Mucosa of rectum (tissue), 2 donors: ENCODE data around the gene ARMH3.

Experiments
- H3K27ac ChIP-seq, 2 donors: one replicate each; pipeline ENCODE4 v1.7.0; 2013; ENCODE audit warnings: inconsistent platforms in 2 of 2, low read depth in 2 of 2, low read length in 2 of 2
- H3K27me3 ChIP-seq, 2 donors: one replicate each; pipeline ENCODE4 v1.7.0; 2013; ENCODE audit warnings: low read length in 2 of 2; ENCODE audit not compliant: control insufficient read depth in 2 of 2, insufficient read depth in 2 of 2
- H3K36me3 ChIP-seq, 2 donors: one replicate each; pipeline ENCODE4 v1.7.0; 2013; ENCODE audit warnings: low read length in 2 of 2; ENCODE audit not compliant: control insufficient read depth in 2 of 2, insufficient read depth in 2 of 2
- H3K4me1 ChIP-seq, 2 donors: one replicate each; pipeline ENCODE4 v1.7.0; 2013; ENCODE audit warnings: low read length in 2 of 2, mild to moderate bottlenecking in 1 of 2; ENCODE audit not compliant: control insufficient read depth in 2 of 2, insufficient read depth in 2 of 2
- H3K4me3 ChIP-seq, 2 donors: one replicate each; pipeline ENCODE4 v1.7.0; 2013; ENCODE audit warnings: low read length in 2 of 2
- H3K9ac ChIP-seq, 2 donors: one replicate each; pipeline ENCODE4 v1.7.0; 2013; ENCODE audit warnings: low read length in 2 of 2, low read depth in 1 of 2, mild to moderate bottlenecking in 1 of 2
- H3K9me3 ChIP-seq, 2 donors: one replicate each; pipeline ENCODE4 v1.7.0; 2013; ENCODE audit warnings: low read length in 2 of 2; ENCODE audit not compliant: control insufficient read depth in 2 of 2
- donor health status: healthy.
- donor health status: Normal muscosa, but diverticular disease.

The ARMH3 gene

DNA sequence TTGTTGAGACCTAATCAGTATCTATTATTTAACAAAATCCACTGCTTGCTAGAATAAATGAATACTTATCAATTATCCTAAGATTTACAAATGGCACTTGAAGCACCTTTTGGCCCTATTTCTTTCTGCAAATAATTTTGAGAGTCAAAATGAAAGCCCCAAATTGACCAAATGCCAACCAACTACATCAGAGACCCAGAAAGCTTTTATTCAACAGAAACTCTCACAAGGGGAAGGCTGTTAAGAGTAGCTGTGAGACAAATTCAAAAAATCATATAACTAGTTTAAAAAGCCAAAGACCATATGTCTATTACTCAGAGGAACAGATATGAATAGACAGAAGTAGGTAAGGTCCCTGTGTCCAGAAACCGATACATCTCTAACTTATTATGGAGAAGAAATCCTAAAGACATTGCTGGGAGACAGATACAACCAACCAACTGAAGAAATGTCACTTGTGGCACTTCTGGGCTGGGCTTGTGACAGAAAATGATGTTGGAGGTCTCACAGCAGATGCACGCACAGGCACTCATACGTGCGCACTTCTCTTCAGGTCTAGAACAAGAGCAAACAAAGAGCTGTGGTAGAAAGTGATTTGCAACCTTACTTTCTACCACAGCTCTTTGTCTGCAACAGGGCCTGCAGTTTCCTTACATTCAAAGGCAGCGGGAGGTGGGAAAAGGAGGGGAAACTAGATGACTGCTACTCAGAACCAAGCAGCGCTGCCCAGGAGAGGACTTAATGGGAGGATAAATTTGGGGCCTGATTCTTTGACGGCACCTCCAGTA lies 153.7 kb downstream of the ARMH3 start:
- Histone ChIP-seq H3K4me1 (no peaks in the 10 kb centered on the region), H3K9me3 (no peaks in the 10 kb centered on the region), H3K27ac (no peak overlapping the region)

GRCh38 chr10:101901340-101901739 lies 154.6 kb downstream of the ARMH3 start:
- Histone ChIP-seq H3K4me1 (no peaks in the 10 kb centered on the region), H3K9me3 (no peaks in the 10 kb centered on the region), H3K27ac (no peak overlapping the region), H3K4me3 (no peak overlapping the region), H3K36me3 (peaks cover 0 to 6% of the 10 kb centered on the region in 2 donors), H3K27me3 (no peaks in the 10 kb centered on the region), H3K9ac (no peak overlapping the region)

More for the DNA sequence above, 153.7 kb downstream of the ARMH3 start:
- Histone ChIP-seq H3K36me3 (peaks cover 0 to 6% of the 10 kb centered on the region in 2 donors), H3K9ac (no peak overlapping the region), H3K4me3 (no peak overlapping the region), H3K27me3 (no peaks in the 10 kb centered on the region)

DNA sequence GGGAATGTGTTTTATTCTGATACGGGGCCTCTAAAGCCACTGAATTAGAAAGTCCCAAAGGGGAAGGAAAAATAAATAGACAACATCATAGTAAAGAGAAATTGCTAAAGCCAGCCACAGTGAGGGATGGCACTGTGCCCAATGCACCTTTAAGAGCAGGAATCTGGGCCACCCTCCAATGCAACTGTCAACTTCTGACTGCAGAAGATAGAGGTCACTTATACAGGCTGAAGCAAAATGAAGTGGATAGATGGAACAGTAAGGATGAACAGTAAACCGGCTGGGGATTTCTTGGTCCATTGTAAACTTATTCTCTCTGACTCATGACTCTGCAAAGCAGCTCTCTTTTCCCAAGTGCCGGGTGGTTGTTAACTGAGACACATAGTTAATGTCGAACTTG lies 158.3 kb downstream of the ARMH3 start:
- Histone ChIP-seq H3K9ac (no peak overlapping the region), H3K27me3 (no peaks in the 10 kb centered on the region), H3K4me1 (no peaks in the 10 kb centered on the region)

DNA sequence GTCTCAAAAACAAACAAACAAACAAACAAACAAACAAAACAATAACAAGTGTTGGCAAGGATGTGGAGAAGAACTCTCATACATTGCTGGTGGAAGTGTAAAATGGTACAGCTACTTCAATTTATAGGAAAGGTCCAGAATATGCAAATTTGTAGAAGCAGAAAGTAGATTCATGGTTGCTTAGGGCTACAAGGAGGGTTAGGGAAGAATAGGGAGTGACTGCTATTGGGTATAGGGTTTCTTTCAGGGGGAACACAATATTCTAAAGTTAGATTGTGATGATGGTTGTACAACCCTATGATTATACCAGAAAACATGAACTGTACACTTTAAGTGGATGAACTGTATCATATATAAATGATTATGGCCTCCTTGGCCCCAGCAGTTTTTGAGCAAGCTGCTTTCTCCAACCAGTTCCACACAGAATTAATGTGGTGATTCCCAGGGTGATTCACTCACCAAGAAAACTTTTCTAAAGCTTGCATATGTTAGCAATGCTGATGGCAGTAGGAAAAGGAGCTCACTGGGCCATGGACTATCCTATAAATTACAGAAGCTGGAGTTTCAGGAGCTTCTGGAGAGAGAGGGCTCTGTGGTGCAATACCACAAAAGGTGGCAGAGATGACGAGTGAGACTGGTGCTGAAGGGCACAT lies 159.6 kb downstream of the ARMH3 start:
- H3K27me3 ChIP-seq: no peaks in the 10 kb centered on the region
- H3K4me1 ChIP-seq: no peaks in the 10 kb centered on the region
- peaks cover 0 to 3% of the 10 kb centered on the region in 2 donors for H3K36me3 ChIP-seq
- no peak overlapping the region for H3K4me3 ChIP-seq
- no peaks in the 10 kb centered on the region for H3K9me3 ChIP-seq
- H3K9ac ChIP-seq: no peak overlapping the region
- H3K27ac ChIP-seq: no peak overlapping the region

More for the DNA sequence above, 158.3 kb downstream of the ARMH3 start:
- no peak overlapping the region for H3K27ac ChIP-seq
- peaks cover 0 to 3% of the 10 kb centered on the region in 2 donors for H3K36me3 ChIP-seq
- H3K9me3 ChIP-seq: no peaks in the 10 kb centered on the region
- H3K4me3 ChIP-seq: no peak overlapping the region

GRCh38 chr10:101895781-101896180 lies 160.2 kb downstream of the ARMH3 start:
- Histone ChIP-seq H3K4me3 (no peak overlapping the region), H3K4me1 (no peaks in the 10 kb centered on the region), H3K27me3 (no peaks in the 10 kb centered on the region), H3K36me3 (no peaks in the 10 kb centered on the region), H3K9me3 (no peaks in the 10 kb centered on the region), H3K27ac (no peak overlapping the region), H3K9ac (no peak overlapping the region)

DNA sequence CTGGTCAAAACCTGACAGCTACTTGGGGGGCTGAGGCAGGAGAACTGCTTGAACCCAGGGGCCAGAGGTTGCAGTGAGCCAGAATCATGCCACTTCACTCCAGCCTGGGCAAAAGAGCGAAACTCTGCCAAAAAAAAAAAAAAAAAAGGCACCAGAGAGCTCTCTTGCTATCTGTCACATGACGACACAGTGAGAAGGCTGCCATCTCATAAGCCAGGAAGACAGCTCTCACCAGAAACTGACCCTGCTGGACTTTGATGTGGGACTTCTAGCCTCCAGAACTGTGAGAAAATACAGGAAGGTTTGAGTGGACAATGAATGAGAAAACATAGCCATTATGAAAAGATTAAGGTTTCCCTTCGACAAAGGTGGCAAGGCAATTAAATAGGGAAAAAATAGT lies 161.2 kb downstream of the ARMH3 start:
- Histone ChIP-seq H3K9me3 (no peaks in the 10 kb centered on the region), H3K4me1 (no peaks in the 10 kb centered on the region), H3K27ac (no peak overlapping the region)

DNA sequence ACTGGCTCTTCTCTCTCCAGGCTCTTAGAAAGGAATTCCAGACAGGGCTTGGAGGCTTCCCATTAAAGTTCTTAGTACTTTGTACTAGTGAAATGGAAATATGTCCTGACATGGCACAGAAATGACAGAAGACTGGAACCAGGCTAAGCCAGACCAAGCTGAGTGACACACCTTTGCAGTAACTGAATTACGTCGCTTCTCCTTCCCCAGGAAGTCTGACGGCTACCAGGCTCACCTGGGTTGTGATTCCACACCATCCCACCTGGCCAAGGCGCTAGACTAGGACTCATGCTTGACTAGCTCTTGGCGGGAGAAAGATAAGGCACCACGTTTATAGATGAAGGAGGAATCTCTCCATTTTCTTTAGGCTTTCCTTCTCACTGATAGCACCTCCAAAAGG lies 161.7 kb downstream of the ARMH3 start:
- H3K4me3 ChIP-seq: no peak overlapping the region
- no peak overlapping the region for H3K9ac ChIP-seq
- no peak overlapping the region for H3K27ac ChIP-seq
- H3K4me1 ChIP-seq: no peaks in the 10 kb centered on the region
- H3K9me3 ChIP-seq: no peaks in the 10 kb centered on the region
- H3K36me3 ChIP-seq: no peaks in the 10 kb centered on the region
- H3K27me3 ChIP-seq: no peaks in the 10 kb centered on the region

More for the DNA sequence above, 161.2 kb downstream of the ARMH3 start:
- Histone ChIP-seq H3K36me3 (no peaks in the 10 kb centered on the region), H3K9ac (no peak overlapping the region), H3K27me3 (no peaks in the 10 kb centered on the region), H3K4me3 (no peak overlapping the region)

DNA sequence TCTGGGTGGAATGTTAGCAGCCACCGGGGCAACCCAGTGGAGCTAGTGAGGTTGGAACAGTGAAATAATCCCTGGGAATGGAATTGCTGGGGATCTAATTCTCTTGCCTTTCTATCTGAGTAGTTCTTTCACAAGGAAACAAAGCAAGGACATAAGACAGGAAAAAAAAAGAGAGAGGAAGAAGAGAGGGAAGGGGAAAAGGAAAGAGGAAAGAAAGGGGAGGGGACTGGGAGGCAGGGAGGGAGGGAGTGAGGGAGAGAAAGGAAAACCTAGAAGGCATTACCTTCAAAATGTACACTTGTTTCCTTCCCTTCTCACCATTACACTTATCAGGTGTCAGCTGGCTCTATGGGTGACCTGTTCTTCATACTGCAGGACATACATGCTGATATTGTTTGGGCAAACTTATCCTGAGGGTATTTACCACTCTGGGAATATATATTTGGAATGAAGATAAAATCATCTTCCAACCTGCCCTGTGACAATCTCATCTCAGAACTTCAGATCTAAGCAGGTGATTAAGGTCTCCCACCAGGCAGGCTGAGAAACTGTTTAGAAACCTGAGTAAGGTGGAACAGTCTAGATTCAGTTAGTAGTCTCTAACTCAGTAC lies 162.4 kb downstream of the ARMH3 start:
- no peaks in the 10 kb centered on the region for H3K9me3 ChIP-seq
- no peak overlapping the region for H3K27ac ChIP-seq
- no peak overlapping the region for H3K4me3 ChIP-seq
- H3K27me3 ChIP-seq: no peaks in the 10 kb centered on the region
- no peaks in the 10 kb centered on the region for H3K36me3 ChIP-seq
- no peak overlapping the region for H3K9ac ChIP-seq
- no peaks in the 10 kb centered on the region for H3K4me1 ChIP-seq

- Histone ChIP-seq H3K36me3 (no peaks in the 10 kb centered on the region), H3K9me3 (no peaks in the 10 kb centered on the region), H3K4me3 (no peak overlapping the region), H3K9ac (no peak overlapping the region), H3K27me3 (no peaks in the 10 kb centered on the region), H3K4me1 (no peaks in the 10 kb centered on the region), H3K27ac (no peak overlapping the region)
Observed at GRCh38 chr10:101892782-101893391, 163.1 kb downstream of the ARMH3 start.
